WTC11 (cell line): ENCODE data around the gene CEBPZOS.

Source experiments
- NR2C2 ChIP-seq: sonication (generic); formaldehyde crosslinking; IDR thresholded peaks from 2 replicates; pipeline ENCODE4 v1.8.0; 2022; ENCODE audit warnings: mild to moderate bottlenecking, missing genetic modification reagents
- SP1 ChIP-seq: sonication (generic); formaldehyde crosslinking; conservative IDR thresholded peaks from 2 replicates; pipeline ENCODE4 v1.8.1; 2022; ENCODE audit warnings: missing genetic modification reagents
- TF ChIP-seq, protein P1 (sequence below): fragments of 200-600 bp; IDR thresholded peaks from 2 replicates; pipeline ENCODE4 v1.8.0; 2022; ENCODE audit warnings: antibody characterized with exemption

DNA sequence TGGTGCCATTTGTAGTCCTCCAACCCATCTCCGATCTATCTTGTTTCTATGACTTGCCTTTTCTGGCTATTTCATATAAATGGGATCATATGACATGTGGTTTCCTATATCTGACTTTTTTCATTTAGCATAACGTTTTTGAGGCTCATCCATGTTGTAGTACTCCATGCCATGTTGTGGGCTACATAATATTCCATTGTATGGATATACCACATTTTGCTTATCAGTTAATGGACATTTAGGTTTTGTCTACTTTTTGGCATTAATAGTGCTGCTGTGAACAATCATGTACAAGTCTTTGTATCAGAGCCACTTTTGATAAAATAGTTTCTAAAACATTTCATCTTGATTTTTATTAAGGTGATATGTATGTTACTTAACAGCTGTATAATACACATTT is 7.4 kb downstream of the CEBPZOS start:
- TF ChIP-seq NR2C2 (no peak), SP1 (CRISPR knock-in tag) (no peak)
- TF ChIP-seq, protein P1, sequence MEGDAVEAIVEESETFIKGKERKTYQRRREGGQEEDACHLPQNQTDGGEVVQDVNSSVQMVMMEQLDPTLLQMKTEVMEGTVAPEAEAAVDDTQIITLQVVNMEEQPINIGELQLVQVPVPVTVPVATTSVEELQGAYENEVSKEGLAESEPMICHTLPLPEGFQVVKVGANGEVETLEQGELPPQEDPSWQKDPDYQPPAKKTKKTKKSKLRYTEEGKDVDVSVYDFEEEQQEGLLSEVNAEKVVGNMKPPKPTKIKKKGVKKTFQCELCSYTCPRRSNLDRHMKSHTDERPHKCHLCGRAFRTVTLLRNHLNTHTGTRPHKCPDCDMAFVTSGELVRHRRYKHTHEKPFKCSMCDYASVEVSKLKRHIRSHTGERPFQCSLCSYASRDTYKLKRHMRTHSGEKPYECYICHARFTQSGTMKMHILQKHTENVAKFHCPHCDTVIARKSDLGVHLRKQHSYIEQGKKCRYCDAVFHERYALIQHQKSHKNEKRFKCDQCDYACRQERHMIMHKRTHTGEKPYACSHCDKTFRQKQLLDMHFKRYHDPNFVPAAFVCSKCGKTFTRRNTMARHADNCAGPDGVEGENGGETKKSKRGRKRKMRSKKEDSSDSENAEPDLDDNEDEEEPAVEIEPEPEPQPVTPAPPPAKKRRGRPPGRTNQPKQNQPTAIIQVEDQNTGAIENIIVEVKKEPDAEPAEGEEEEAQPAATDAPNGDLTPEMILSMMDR: no peak
